Anterior cingulate cortex (tissue), 58 donors: ENCODE results near the gene TMSB4X.
"Not testable (repeated sequence)": the region's sequence is repeated elsewhere in the genome, so short reads cannot be mapped to it uniquely, and the experiment has no call there.

ENCODE experiments used
- DNase-seq, 58 donors: peaks; one replicate each; lab custom pipeline; 2025; lab: John Stamatoyannopoulos, UW

The TMSB4X gene

GRCh38 chrX:12954376-12954775 is 20.5 kb upstream of the TMSB4X start:
- no peak for DNase-seq

- DNase-seq: no peak
These were observed 19.9 kb upstream of the TMSB4X start for GRCh38 chrX:12954981-12955380.

GRCh38 chrX:12955882-12956703 is 18.8 kb upstream of the TMSB4X start:
- DNase-seq: peak in 27 of 58 donors; percentile 0 to 59 (median 20)

- peak in 2 of 58 donors; percentile 11 to 24 for DNase-seq
These were observed 18.0 kb upstream of the TMSB4X start for GRCh38 chrX:12956704-12957534.

- no peak for DNase-seq
These were observed 16.9 kb upstream of the TMSB4X start for GRCh38 chrX:12958059-12958458.

- no peak for DNase-seq
These were observed 16.4 kb upstream of the TMSB4X start for GRCh38 chrX:12958461-12958860.

- no peak for DNase-seq
These were observed 13.7 kb upstream of the TMSB4X start for GRCh38 chrX:12961196-12961718.

- no peak for DNase-seq
These were observed 12.8 kb upstream of the TMSB4X start for GRCh38 chrX:12962041-12962504.

GRCh38 chrX:12963210-12963850 is 11.6 kb upstream of the TMSB4X start:
- not testable (repeated sequence) for DNase-seq

- DNase-seq: no peak
These were observed 9.6 kb upstream of the TMSB4X start for GRCh38 chrX:12965131-12965940.

- no peak for DNase-seq
These were observed 8.8 kb upstream of the TMSB4X start for GRCh38 chrX:12966151-12966550.

- no peak for DNase-seq
These were observed 7.0 kb upstream of the TMSB4X start for GRCh38 chrX:12967711-12968465.

GRCh38 chrX:12970691-12971202 is 4.2 kb upstream of the TMSB4X start:
- DNase-seq: peak in 32 of 58 donors; percentile 0 to 63 (median 15)

GRCh38 chrX:12971282-12972003 is 3.5 kb upstream of the TMSB4X start:
- DNase-seq: peak in 9 of 58 donors; percentile 0 to 18 (median 3)

GRCh38 chrX:12972243-12972642 is 2.7 kb upstream of the TMSB4X start:
- no peak for DNase-seq

GRCh38 chrX:12972878-12973560 is 1.9 kb upstream of the TMSB4X start:
- no peak for DNase-seq

- DNase-seq: peak in 8 of 58 donors; percentile 1 to 26 (median 10)
These were observed 1.2 kb upstream of the TMSB4X start for GRCh38 chrX:12973561-12974304.
